Transverse colon (tissue), 4 donors: ENCODE results near the gene OR51I1. TPM values are rescaled to one million over a fixed set of nuclear protein-coding genes. Genes with fewer than 3 reads are reported as not detected.

ENCODE experiments used
- DNase-seq: peaks from one replicate; pipeline ENCODE4 v3.0.0-alpha.2; 2019
- H3K27ac ChIP-seq, 4 donors: fragments of 200-600 bp; sonication (generic); 2 replicates each; pipeline ENCODE4 v1.5.1; 2016 to 2018; ENCODE audit warnings: inconsistent platforms in 4 of 4
- H3K27me3 ChIP-seq: fragments of 200-600 bp; sonication (generic); 2 replicates; pipeline ENCODE4 v1.5.1; 2017; ENCODE audit warnings: inconsistent platforms
- H3K36me3 ChIP-seq, 4 donors: fragments of 200-600 bp; sonication (generic); 2 replicates each; pipeline ENCODE4 v1.5.1; 2017 to 2019; ENCODE audit warnings: inconsistent platforms in 4 of 4
- H3K4me1 ChIP-seq, 4 donors: fragments of 200-600 bp; sonication (generic); 2 replicates each; pipeline ENCODE4 v1.5.1; 2017 to 2020; ENCODE audit warnings: inconsistent platforms in 4 of 4
- H3K4me3 ChIP-seq, 4 donors: fragments of 200-600 bp; sonication (generic); 1 replicate in 1 of 4; 2 replicates in 3 of 4; pipeline versions ENCODE4 v1.5.1 to v1.6.1; 2017 to 2019; ENCODE audit warnings: inconsistent platforms in 4 of 4
- H3K9me3 ChIP-seq, 2 donors: fragments of 200-600 bp; sonication (generic); 2 replicates each; pipeline ENCODE4 v1.5.1; 2017 to 2019; ENCODE audit warnings: inconsistent platforms in 2 of 2
- CTCF ChIP-seq, 5 experiments: fragments of 200-600 bp in 3 of 5; fragments of 450-650 bp in 2 of 5; sonication (generic) in 3 of 5; IDR thresholded peaks; 1 replicate in 2 of 5; 2 replicates in 3 of 5; pipeline ENCODE4 v1.5.1; 2016 to 2017; ENCODE audit warnings: antibody characterized with exemption in 5 of 5, inconsistent platforms in 3 of 5, mild to moderate bottlenecking in 2 of 5, moderate library complexity in 1 of 5
- EP300 ChIP-seq: sonication (generic); formaldehyde crosslinking; IDR thresholded peaks from one replicate; pipeline ENCODE4 v1.6.1; 2017; ENCODE audit warnings: antibody characterized with exemption, low read depth
- POLR2A ChIP-seq: fragments of 450-650 bp; IDR thresholded peaks from one replicate; pipeline ENCODE4 v1.6.1; 2016; ENCODE audit warnings: antibody characterized with exemption, mild to moderate bottlenecking, moderate library complexity
- POLR2AphosphoS5 ChIP-seq, 3 donors: sonication (generic); formaldehyde crosslinking; IDR thresholded peaks; one replicate each; pipeline ENCODE4 v1.6.1; 2016; ENCODE audit warnings: antibody characterized with exemption in 3 of 3
- WGBS, 2 donors: methylation state at CpG; one replicate each; pipeline ENCODE4 v1.1.5; 2018; ENCODE audit warnings: low coverage in 1 of 2; 5-methylcytosine and 5-hydroxymethylcytosine counted together
- in situ Hi-C, 4 donors: fragments of 200-750 bp; cut with MboI; loops; one replicate each; pipeline versions ENCODE4 v1.15.0 to v1.15.1; 2017; ENCODE audit warnings: low sequenced_read_pairs in 3 of 4, low pct_ligation_motif_present in 1 of 4, low pct_unique_long_range_greater_than_20kb in 1 of 4
- intact Hi-C: fragments of 100-400 bp; cut with DNase I; formaldehyde crosslinking; loops from one replicate; pipeline ENCODE4 v1.15.1; 2023; ENCODE audit warnings: low total_unique reads
- total RNA-seq, 4 donors: library from RNA; depleted of rRNA; stranded (reverse); fragments of >200 nt; gene quantifications; one replicate each; pipeline ENCODE4 v1.1.0, GENCODE V29; 2016

The OR51I1 gene
- total RNA-seq, 4 donors from 2014 or later: not detected

GRCh38 chr11:5467527-5467926 lies 26.2 kb upstream of the OR51I1 start:
- in situ Hi-C loops (loop anchor here in 1 of 4 donors (25.0 kb wide), 1 partner anchor 345 kb away; the partner anchor contains the start of gene OR52N2), intact Hi-C loops (no loop called here)
- no peaks in the 10 kb centered on the region for H3K36me3 ChIP-seq
- no peaks in the 10 kb centered on the region for H3K9me3 ChIP-seq
- 43 to 65% methylated on average over 1 to 2 of the region's 2 CpGs for WGBS, 2 donors
- no peak overlapping the region for H3K27ac ChIP-seq
- no peaks in the 10 kb centered on the region for H3K27me3 ChIP-seq
- no peaks in the 10 kb centered on the region for H3K4me1 ChIP-seq
- no peak overlapping the region for H3K4me3 ChIP-seq
- TF ChIP-seq POLR2A: no peak
- no peak for TF ChIP-seq EP300
- TF ChIP-seq CTCF (IDR thresholded peaks at IDR 0.05): no peak
- no peak for TF ChIP-seq POLR2AphosphoS5 (IDR thresholded peaks at IDR 0.05)
- no peak for DNase-seq

- intact Hi-C loops (loop anchor here (2.0 kb wide), 1 partner anchor 28 kb away; the partner anchor contains the start of gene OR52D1), in situ Hi-C loops (loop anchor here in 1 of 4 donors (25.0 kb wide), 1 partner anchor 351 kb away; the partner anchor contains the start of gene OR52N2)
- H3K27me3 ChIP-seq: no peaks in the 10 kb centered on the region
- no peak for DNase-seq
- no peaks in the 10 kb centered on the region for H3K4me1 ChIP-seq
- TF ChIP-seq POLR2A (no peak), EP300 (no peak), CTCF (IDR thresholded peaks at IDR 0.05) (no peak), POLR2AphosphoS5 (IDR thresholded peaks at IDR 0.05) (no peak)
- no peaks in the 10 kb centered on the region for H3K36me3 ChIP-seq
- H3K9me3 ChIP-seq: no peaks in the 10 kb centered on the region
- H3K27ac ChIP-seq: no peak overlapping the region
- 89% methylated on average over 14 of the region's 14 CpGs; no CpG with 5 or more reads in 1 of the 2 donors for WGBS, 2 donors
- H3K4me3 ChIP-seq: no peak overlapping the region
Measured at GRCh38 chr11:5460983-5461621, 19.8 kb upstream of the OR51I1 start.

GRCh38 chr11:5449432-5449831 lies 8.1 kb upstream of the OR51I1 start:
- WGBS, 2 donors: 72 to 90% methylated on average over 2 to 4 of the region's 4 CpGs
- TF ChIP-seq EP300: no peak
- TF ChIP-seq POLR2A: no peak
- no peak for TF ChIP-seq POLR2AphosphoS5 (IDR thresholded peaks at IDR 0.05)
- no peaks in the 10 kb centered on the region for H3K27me3 ChIP-seq
- H3K4me1 ChIP-seq: no peaks in the 10 kb centered on the region
- H3K36me3 ChIP-seq: no peaks in the 10 kb centered on the region
- H3K27ac ChIP-seq: no peak overlapping the region
- no peaks in the 10 kb centered on the region for H3K9me3 ChIP-seq
- DNase-seq: no peak
- intact Hi-C loops: no loop called here
- no peak overlapping the region for H3K4me3 ChIP-seq
- in situ Hi-C loops: no loop called here

- Histone ChIP-seq H3K9me3 (no peaks in the 10 kb centered on the region), H3K4me1 (no peaks in the 10 kb centered on the region), H3K36me3 (no peaks in the 10 kb centered on the region), H3K4me3 (no peak within 1 kb of the TSS), H3K27ac (no peak within 1 kb of the TSS), H3K27me3 (no peaks in the 10 kb centered on the region)
- DNase-seq: no peak
- in situ Hi-C loops (no loop called here), intact Hi-C loops (no loop called here)
- 96 to 100% methylated on average over 1 to 2 of the region's 2 CpGs for WGBS, 2 donors
- TF ChIP-seq EP300 (no peak), CTCF (IDR thresholded peaks at IDR 0.05) (no peak), POLR2A (no peak), POLR2AphosphoS5 (IDR thresholded peaks at IDR 0.05) (no peak)
Measured at GRCh38 chr11:5449023-5449422, 7.7 kb upstream of the OR51I1 start, which contains the start of gene OR51I2. TSS of gene OR51I2 (plus strand) at chr11:5449323. CDS start at chr11:5453489, 4,166 bp downstream.
